HepG2 (cell line): ENCODE measurements around the gene MID1. TPM values are rescaled to one million over a fixed set of nuclear protein-coding genes. Genes with fewer than 3 reads are reported as not detected.

ENCODE experiments used
- ATAC-seq: fragments of 200-7000 bp; cut with Tn5 transposase; 3 replicates; pipeline ENCODE4 v1.9.1; 2020; ENCODE audit warnings: mild to moderate bottlenecking, moderate library complexity
- BruUV-seq: library from RNA; stranded (reverse); fragments of 400-500 nt; replicated peaks from 2 replicates; lab custom pipeline; 2021; lab: Mats Ljungman, UMichigan
- CTCF ChIA-PET: fragments of 300-600 bp; formaldehyde crosslinking; extraction: SDS; loops from one replicate; lab custom pipeline; 2021; ENCODE audit warnings: low total read pairs, inconsistent platforms, low intra/inter-chr PET ratio; lab: Yijun Ruan, JAX
- POLR2A ChIA-PET: fragments of 350-600 bp; sonication (Branson Sonifier 250); formaldehyde crosslinking; loops from one replicate; lab custom pipeline; 2020; ENCODE audit warnings: antibody characterized with exemption, inconsistent platforms; lab: Yijun Ruan, JAX
- DNase-seq: peaks from one replicate; pipeline ENCODE4 v3.0.0-alpha.2; 2015; ENCODE audit warnings: low spot score
- FAIRE-seq: peaks from 3 replicates; lab custom pipeline; 2011; peaks lifted over from hg19 to GRCh38; lab: Jason Lieb, UNC
- H2AFZ ChIP-seq: one replicate; pipeline ENCODE4 v1.6.1; 2011; ENCODE audit warnings: low read length, inconsistent platforms
- H3K27ac ChIP-seq: fragments of 300-600 bp; 3 replicates; pipeline ENCODE4 v1.8.0; 2011; ENCODE audit warnings: mixed run types, mild to moderate bottlenecking, mixed read lengths, low read length, inconsistent platforms; ENCODE audit not compliant: insufficient read depth; ENCODE audit errors: extremely low read length
- H3K27me3 ChIP-seq, 2 experiments: fragments of 200-600 bp in 1 of 2; 2 replicates in 1 of 2; 3 replicates in 1 of 2; pipeline versions ENCODE4 v1.6.0 to v1.8.0; 2011; ENCODE audit warnings: low read length in 2 of 2, mild to moderate bottlenecking in 2 of 2, moderate library complexity in 2 of 2, inconsistent platforms in 1 of 2; ENCODE audit not compliant: insufficient read depth in 2 of 2, control insufficient read depth in 1 of 2
- H3K36me3 ChIP-seq, 2 experiments: fragments of 200-600 bp in 1 of 2; replicated peaks in 1 of 2; 2 replicates in 1 of 2; 3 replicates in 1 of 2; pipeline versions ENCODE4 v1.5.1 to v1.8.0; 2011; ENCODE audit warnings: low read length in 2 of 2, inconsistent platforms in 1 of 2; ENCODE audit not compliant: insufficient read depth in 2 of 2, control insufficient read depth in 1 of 2
- H3K4me1 ChIP-seq: 2 replicates; pipeline ENCODE4 v1.5.1; 2012; ENCODE audit warnings: low read length, inconsistent platforms; ENCODE audit not compliant: insufficient read depth
- H3K4me2 ChIP-seq: 2 replicates; pipeline ENCODE4 v1.6.0; 2011; ENCODE audit warnings: low read depth, low read length, inconsistent platforms
- H3K4me3 ChIP-seq, 3 experiments: fragments of 200-600 bp in 1 of 3; sonication (generic), shearing (Covaris generic) in 1 of 3; replicated peaks in 1 of 3; 2 replicates each; pipeline ENCODE4 v1.5.1; 2011 to 2016; ENCODE audit warnings: low read length in 3 of 3, inconsistent platforms in 2 of 3, low read depth in 2 of 3, mild to moderate bottlenecking in 2 of 3, control low read depth in 1 of 3, mixed read lengths in 1 of 3; ENCODE audit not compliant: insufficient read depth in 1 of 3
- H3K79me2 ChIP-seq: one replicate; pipeline ENCODE4 v1.6.1; 2011; ENCODE audit warnings: low read length, inconsistent platforms; ENCODE audit not compliant: insufficient read depth
- H3K9ac ChIP-seq: 2 replicates; pipeline ENCODE4 v1.6.0; 2011; ENCODE audit warnings: mild to moderate bottlenecking, low read depth, low read length, inconsistent platforms; ENCODE audit not compliant: insufficient read depth
- H3K9me3 ChIP-seq: 2 replicates; pipeline ENCODE4 v1.5.1; 2012; ENCODE audit warnings: mild to moderate bottlenecking, low read length
- H4K20me1 ChIP-seq: 2 replicates; pipeline ENCODE4 v1.6.0; 2011; ENCODE audit warnings: inconsistent platforms, mild to moderate bottlenecking, low read length, moderate library complexity; ENCODE audit not compliant: insufficient read depth
- HNRNPK ChIP-seq: fragments of 200-400 bp; formaldehyde crosslinking; IDR thresholded peaks from 2 replicates; pipeline ENCODE4 v1.6.1; 2018; ENCODE audit warnings: low read length, low read depth, moderate library complexity, mild to moderate bottlenecking; ENCODE audit not compliant: poor library complexity, severe bottlenecking
- NCOA1 ChIP-seq: sonication (generic); formaldehyde crosslinking; IDR thresholded peaks from 2 replicates; pipeline ENCODE4 v1.9.0; 2021; ENCODE audit warnings: missing genetic modification reagents
- RBM39 ChIP-seq: fragments of 200-400 bp; formaldehyde crosslinking; IDR thresholded peaks from one replicate; pipeline ENCODE4 v1.6.1; 2018; ENCODE audit warnings: antibody characterized with exemption, mild to moderate bottlenecking, low read depth, low read length; ENCODE audit not compliant: poor library complexity, severe bottlenecking
- ZBTB7B ChIP-seq: sonication (generic); formaldehyde crosslinking; IDR thresholded peaks from 2 replicates; pipeline ENCODE4 v1.4.0; 2020; ENCODE audit warnings: missing genetic modification reagents
- ZNF543 ChIP-seq: sonication (generic); formaldehyde crosslinking; IDR thresholded peaks from 2 replicates; pipeline ENCODE4 v1.4.0; 2020; ENCODE audit warnings: mild to moderate bottlenecking, missing genetic modification reagents
- in situ Hi-C: cut with HindIII; loops from 2 replicates; pipeline ENCODE4 v1.10.0; 2017; ENCODE audit warnings: low pct_unique_long_range_greater_than_20kb; ENCODE audit not compliant: extremely low pct_ligation_motif_present
- intact Hi-C: fragments of 100-400 bp; cut with micrococcal nuclease; formaldehyde crosslinking; loops from one replicate; pipeline ENCODE4 v1.10.0; 2022; ENCODE audit not compliant: unreplicated experiment
- polyA plus RNA-seq, 8 experiments: library from polyadenylated mRNA; depleted of rRNA in 3 of 8; stranded (reverse) in 7 of 8; unstranded in 1 of 8; fragments of >200 nt; fragmentation: Illumina TruSeq in 4 of 8; extraction: Trizol in 4 of 8; gene quantifications; 2 replicates each; pipeline versions ENCODE4 v1.2.1 to v1.2.3, GENCODE V29; 2011 to 2016; ENCODE audit warnings: low read depth in 4 of 8, missing spikeins in 1 of 8, mixed read lengths in 1 of 8; ENCODE audit not compliant: insufficient read depth in 1 of 8
- total RNA-seq, 5 experiments: library from RNA; depleted of rRNA; stranded (reverse); fragments of >200 nt; fragmentation: Illumina TruSeq; extraction: Trizol; gene quantifications; 2 replicates each; pipeline ENCODE4 v1.2.3, GENCODE V29; 2016; ENCODE audit warnings: low read depth in 1 of 5
- TF ChIP-seq, protein P1 (sequence below): sonication (generic); formaldehyde crosslinking; IDR thresholded peaks from 2 replicates; pipeline ENCODE4 v1.5.0; 2020; ENCODE audit warnings: missing genetic modification reagents
- TF ChIP-seq, protein P2 (sequence below): IDR thresholded peaks from 2 replicates; pipeline ENCODE4 v1.6.1; 2012; ENCODE audit warnings: inconsistent platforms
- TF ChIP-seq, protein P3 (sequence below): sonication (generic); formaldehyde crosslinking; IDR thresholded peaks from 2 replicates; pipeline ENCODE4 v1.4.0; 2020; ENCODE audit warnings: missing genetic modification reagents
- TF ChIP-seq, protein P4 (sequence below): sonication (generic); formaldehyde crosslinking; IDR thresholded peaks from 2 replicates; pipeline ENCODE4 v1.4.0; 2020; ENCODE audit warnings: missing genetic modification reagents, borderline replicate concordance

Gene MID1
- total and polyA plus RNA-seq, 2 of the 13 experiments (the other 11 are each of a cell fraction or from before 2014, with no cell fraction given): 0.86 to 1.1 TPM

DNA sequence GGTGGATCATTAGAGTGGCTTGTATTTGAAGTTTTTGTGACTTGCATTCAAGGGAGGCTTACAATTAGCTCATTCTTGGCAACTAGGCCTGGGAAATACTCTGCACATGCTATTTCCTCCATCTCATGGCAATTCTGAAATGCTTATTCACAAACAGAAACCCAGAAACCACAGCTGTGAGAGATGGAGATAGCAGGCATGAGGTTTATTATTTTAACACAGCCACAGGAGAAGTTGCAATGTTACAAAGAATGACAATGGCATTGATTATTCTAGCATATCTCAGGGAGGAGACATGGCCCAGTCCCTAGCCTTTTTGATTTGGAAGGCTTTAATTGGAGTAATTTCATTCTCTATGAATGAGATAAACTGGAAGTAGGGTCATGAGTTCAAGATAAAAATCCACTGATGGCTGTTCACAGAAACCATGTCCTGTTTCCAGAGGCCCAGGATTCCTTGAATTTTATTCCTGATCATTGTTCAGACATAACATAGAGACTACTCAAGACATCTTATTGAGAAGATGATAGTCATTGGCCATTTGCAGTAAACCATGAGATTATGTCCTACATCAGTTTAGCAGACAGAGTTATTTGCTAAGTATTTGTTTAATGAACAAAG lies 123.9 kb downstream of the MID1 start:
- no peak overlapping the region for H3K9ac ChIP-seq
- FAIRE-seq (no peak), DNase-seq (no peak), ATAC-seq (no peak)
- H3K4me1 ChIP-seq: no peaks in the 10 kb centered on the region
- TF ChIP-seq, protein P1, sequence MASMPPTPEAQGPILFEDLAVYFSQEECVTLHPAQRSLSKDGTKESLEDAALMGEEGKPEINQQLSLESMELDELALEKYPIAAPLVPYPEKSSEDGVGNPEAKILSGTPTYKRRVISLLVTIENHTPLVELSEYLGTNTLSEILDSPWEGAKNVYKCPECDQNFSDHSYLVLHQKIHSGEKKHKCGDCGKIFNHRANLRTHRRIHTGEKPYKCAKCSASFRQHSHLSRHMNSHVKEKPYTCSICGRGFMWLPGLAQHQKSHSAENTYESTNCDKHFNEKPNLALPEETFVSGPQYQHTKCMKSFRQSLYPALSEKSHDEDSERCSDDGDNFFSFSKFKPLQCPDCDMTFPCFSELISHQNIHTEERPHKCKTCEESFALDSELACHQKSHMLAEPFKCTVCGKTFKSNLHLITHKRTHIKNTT (CRISPR knock-in tag): no peak
- TF ChIP-seq, protein P2, sequence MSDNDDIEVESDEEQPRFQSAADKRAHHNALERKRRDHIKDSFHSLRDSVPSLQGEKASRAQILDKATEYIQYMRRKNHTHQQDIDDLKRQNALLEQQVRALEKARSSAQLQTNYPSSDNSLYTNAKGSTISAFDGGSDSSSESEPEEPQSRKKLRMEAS: no peak
- no peak for TF ChIP-seq ZNF543 (CRISPR knock-in tag)
- TF ChIP-seq, protein P3, sequence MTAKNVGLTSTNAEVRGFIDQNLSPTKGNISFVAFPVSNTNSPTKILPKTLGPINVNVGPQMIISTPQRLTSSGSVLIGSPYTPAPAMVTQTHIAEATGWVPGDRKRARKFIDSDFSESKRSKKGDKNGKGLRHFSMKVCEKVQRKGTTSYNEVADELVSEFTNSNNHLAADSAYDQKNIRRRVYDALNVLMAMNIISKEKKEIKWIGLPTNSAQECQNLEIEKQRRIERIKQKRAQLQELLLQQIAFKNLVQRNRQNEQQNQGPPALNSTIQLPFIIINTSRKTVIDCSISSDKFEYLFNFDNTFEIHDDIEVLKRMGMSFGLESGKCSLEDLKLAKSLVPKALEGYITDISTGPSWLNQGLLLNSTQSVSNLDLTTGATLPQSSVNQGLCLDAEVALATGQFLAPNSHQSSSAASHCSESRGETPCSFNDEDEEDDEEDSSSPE (CRISPR knock-in tag): no peak
- TF ChIP-seq ZBTB7B: no peak
- TF ChIP-seq, protein P4, sequence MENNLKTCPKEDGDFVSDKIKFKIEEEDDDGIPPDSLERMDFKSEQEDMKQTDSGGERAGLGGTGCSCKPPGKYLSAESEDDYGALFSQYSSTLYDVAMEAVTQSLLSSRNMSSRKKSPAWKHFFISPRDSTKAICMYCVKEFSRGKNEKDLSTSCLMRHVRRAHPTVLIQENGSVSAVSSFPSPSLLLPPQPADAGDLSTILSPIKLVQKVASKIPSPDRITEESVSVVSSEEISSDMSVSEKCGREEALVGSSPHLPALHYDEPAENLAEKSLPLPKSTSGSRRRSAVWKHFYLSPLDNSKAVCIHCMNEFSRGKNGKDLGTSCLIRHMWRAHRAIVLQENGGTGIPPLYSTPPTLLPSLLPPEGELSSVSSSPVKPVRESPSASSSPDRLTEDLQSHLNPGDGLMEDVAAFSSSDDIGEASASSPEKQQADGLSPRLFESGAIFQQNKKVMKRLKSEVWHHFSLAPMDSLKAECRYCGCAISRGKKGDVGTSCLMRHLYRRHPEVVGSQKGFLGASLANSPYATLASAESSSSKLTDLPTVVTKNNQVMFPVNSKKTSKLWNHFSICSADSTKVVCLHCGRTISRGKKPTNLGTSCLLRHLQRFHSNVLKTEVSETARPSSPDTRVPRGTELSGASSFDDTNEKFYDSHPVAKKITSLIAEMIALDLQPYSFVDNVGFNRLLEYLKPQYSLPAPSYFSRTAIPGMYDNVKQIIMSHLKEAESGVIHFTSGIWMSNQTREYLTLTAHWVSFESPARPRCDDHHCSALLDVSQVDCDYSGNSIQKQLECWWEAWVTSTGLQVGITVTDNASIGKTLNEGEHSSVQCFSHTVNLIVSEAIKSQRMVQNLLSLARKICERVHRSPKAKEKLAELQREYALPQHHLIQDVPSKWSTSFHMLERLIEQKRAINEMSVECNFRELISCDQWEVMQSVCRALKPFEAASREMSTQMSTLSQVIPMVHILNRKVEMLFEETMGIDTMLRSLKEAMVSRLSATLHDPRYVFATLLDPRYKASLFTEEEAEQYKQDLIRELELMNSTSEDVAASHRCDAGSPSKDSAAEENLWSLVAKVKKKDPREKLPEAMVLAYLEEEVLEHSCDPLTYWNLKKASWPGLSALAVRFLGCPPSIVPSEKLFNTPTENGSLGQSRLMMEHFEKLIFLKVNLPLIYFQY: no peak
- TF ChIP-seq RBM39: no peak
- TF ChIP-seq NCOA1 (CRISPR knock-in tag): no peak
- no peak for TF ChIP-seq HNRNPK
- H3K36me3 ChIP-seq: no peaks in the 10 kb centered on the region
- no peak overlapping the region for H3K4me3 ChIP-seq
- ChIA-PET POLR2A (no interaction called here), CTCF (no interaction called here)
- no peaks in the 10 kb centered on the region for H3K9me3 ChIP-seq
- no peak overlapping the region for H2AFZ ChIP-seq
- no peak overlapping the region for H3K27ac ChIP-seq
- in situ Hi-C loops: no loop called here
- H4K20me1 ChIP-seq: no peaks in the 10 kb centered on the region
- no TSS peak for BruUV-seq
- no peaks in the 10 kb centered on the region for H3K79me2 ChIP-seq
- no peak overlapping the region for H3K4me2 ChIP-seq
- intact Hi-C loops: no loop called here
- no peaks in the 10 kb centered on the region for H3K27me3 ChIP-seq
